H1 (cell line): ENCODE results near the gene ACSF3. TPM values are rescaled to one million over a fixed set of nuclear protein-coding genes. Genes with fewer than 3 reads are reported as not detected.

Source experiments
- CTCF ChIA-PET: fragments of 300-600 bp; sonication (Branson Sonifier 250); formaldehyde crosslinking; loops from one replicate; lab custom pipeline; 2021; ENCODE audit not compliant: partially characterized antibody; lab: Charles Lee
- POLR2A ChIA-PET: fragments of 300-600 bp; sonication (Branson Sonifier 250); formaldehyde crosslinking; loops from one replicate; lab custom pipeline; 2021; ENCODE audit warnings: inconsistent platforms; ENCODE audit not compliant: partially characterized antibody; lab: Charles Lee
- DNase-seq, 2 experiments: peaks; one replicate each; pipeline versions ENCODE4 v3.0.0 to v3.0.0-alpha.2; 2010 to 2022; ENCODE audit warnings: low spot score in 2 of 2, low read depth in 1 of 2, mixed read lengths in 1 of 2
- FAIRE-seq: peaks from 2 replicates; lab custom pipeline; 2011; peaks lifted over from hg19 to GRCh38; lab: Jason Lieb, UNC
- H2AFZ ChIP-seq: 2 replicates; pipeline ENCODE4 v1.8.1; 2012; ENCODE audit warnings: low read length, inconsistent platforms
- H2AK5ac ChIP-seq: 2 replicates; pipeline ENCODE4 v1.6.1; 2013; ENCODE audit warnings: low read depth, low read length
- H2BK120ac ChIP-seq: replicated peaks from 2 replicates; pipeline ENCODE3; 2013; ENCODE audit warnings: low read depth, low read length, inconsistent platforms
- H2BK12ac ChIP-seq: 2 replicates; pipeline ENCODE4 v1.6.1; 2013; ENCODE audit warnings: low read depth, low read length
- H2BK15ac ChIP-seq: 2 replicates; pipeline ENCODE4 v1.6.1; 2013; ENCODE audit warnings: low read length
- H2BK20ac ChIP-seq: 2 replicates; pipeline ENCODE4 v1.6.1; 2013; ENCODE audit warnings: low read length
- H2BK5ac ChIP-seq: 2 replicates; pipeline ENCODE4 v1.6.1; 2013; ENCODE audit warnings: low read depth, low read length
- H3K14ac ChIP-seq: 2 replicates; pipeline ENCODE4 v1.6.1; 2013; ENCODE audit warnings: inconsistent platforms; ENCODE audit not compliant: insufficient read length
- H3K18ac ChIP-seq: 2 replicates; pipeline ENCODE4 v1.6.1; 2013; ENCODE audit warnings: low read length; ENCODE audit errors: extremely low read depth
- H3K23ac ChIP-seq: 2 replicates; pipeline ENCODE4 v1.6.1; 2013; ENCODE audit warnings: inconsistent platforms; ENCODE audit not compliant: insufficient read length
- H3K23me2 ChIP-seq: 2 replicates; pipeline ENCODE4 v1.6.1; 2013; ENCODE audit warnings: low read depth, low read length
- H3K27ac ChIP-seq: 2 replicates; pipeline ENCODE4 v1.6.1; 2011; ENCODE audit warnings: low read depth, low read length, inconsistent platforms
- H3K27me3 ChIP-seq, 4 experiments: replicated peaks in 1 of 4; 1 replicate in 1 of 4; 2 replicates in 3 of 4; pipeline versions ENCODE4 v1.6.1 to v1.8.1; 2011 to 2013; ENCODE audit warnings: low read length in 3 of 4, mild to moderate bottlenecking in 3 of 4, inconsistent platforms in 2 of 4, mixed read lengths in 2 of 4, moderate library complexity in 1 of 4; ENCODE audit not compliant: control insufficient read depth in 3 of 4, insufficient read depth in 3 of 4; ENCODE audit errors: extremely low read depth in 1 of 4
- H3K36me3 ChIP-seq, 4 experiments: 2 replicates each; pipeline versions ENCODE4 v1.6.1 to v1.8.1; 2011 to 2013; ENCODE audit warnings: mild to moderate bottlenecking in 4 of 4, low read length in 3 of 4, moderate library complexity in 2 of 4, control low read depth in 1 of 4, inconsistent platforms in 1 of 4; ENCODE audit not compliant: insufficient read depth in 4 of 4, control insufficient read depth in 2 of 4
- H3K4ac ChIP-seq: replicated peaks from 2 replicates; pipeline ENCODE3; 2013; ENCODE audit warnings: low read length, low read depth, mixed read lengths, inconsistent platforms; ENCODE audit not compliant: insufficient read length
- H3K4me1 ChIP-seq, 4 experiments: replicated peaks in 1 of 4; 1 replicate in 1 of 4; 2 replicates in 3 of 4; pipeline versions ENCODE4 v1.6.1 to v1.8.1; 2011 to 2013; ENCODE audit warnings: low read length in 3 of 4, inconsistent platforms in 2 of 4, mixed read lengths in 1 of 4; ENCODE audit not compliant: insufficient read depth in 4 of 4, control insufficient read depth in 3 of 4
- H3K4me2 ChIP-seq, 2 experiments: 2 replicates each; pipeline versions ENCODE4 v1.6.1 to v1.8.1; 2011 to 2013; ENCODE audit warnings: low read depth in 2 of 2, low read length in 2 of 2, control low read depth in 1 of 2, inconsistent platforms in 1 of 2, mild to moderate bottlenecking in 1 of 2; ENCODE audit not compliant: insufficient read depth in 1 of 2
- H3K4me3 ChIP-seq, 4 experiments: fragments of 200-600, 300-600 bp in 1 of 4; sonication (generic), shearing (Covaris generic), sonication (Bioruptor Twin) in 1 of 4; 2 replicates each; pipeline versions ENCODE4 v1.5.1 to v1.8.1; 2011 to 2016; ENCODE audit warnings: low read length in 4 of 4, low read depth in 3 of 4, control low read depth in 2 of 4, inconsistent platforms in 2 of 4, mild to moderate bottlenecking in 2 of 4, mixed read lengths in 1 of 4, moderate library complexity in 1 of 4; ENCODE audit not compliant: insufficient read depth in 2 of 4; ENCODE audit errors: extremely low read depth in 1 of 4
- H3K56ac ChIP-seq: replicated peaks from 2 replicates; pipeline ENCODE3; 2013; ENCODE audit warnings: low read depth, mild to moderate bottlenecking, mixed read lengths, low read length, inconsistent platforms; ENCODE audit not compliant: insufficient read length
- H3K79me1 ChIP-seq: 2 replicates; pipeline ENCODE4 v1.6.1; 2013; ENCODE audit warnings: low read depth, low read length, control low read depth
- H3K79me2 ChIP-seq, 2 experiments: 2 replicates each; pipeline versions ENCODE4 v1.6.1 to v1.8.1; 2012 to 2013; ENCODE audit warnings: low read length in 2 of 2, mild to moderate bottlenecking in 2 of 2, inconsistent platforms in 1 of 2; ENCODE audit not compliant: insufficient read depth in 2 of 2, control insufficient read depth in 1 of 2
- H3K9ac ChIP-seq, 4 experiments: replicated peaks in 1 of 4; 1 replicate in 1 of 4; 2 replicates in 3 of 4; pipeline versions ENCODE4 v1.6.1 to v1.8.1; 2011 to 2013; ENCODE audit warnings: low read depth in 3 of 4, low read length in 3 of 4, control low read depth in 2 of 4, mild to moderate bottlenecking in 2 of 4, moderate library complexity in 2 of 4, inconsistent platforms in 1 of 4; ENCODE audit errors: extremely low read depth in 1 of 4
- H3K9me3 ChIP-seq, 2 experiments: 2 replicates each; pipeline versions ENCODE4 v1.6.1 to v1.8.1; 2012 to 2013; ENCODE audit warnings: mild to moderate bottlenecking in 2 of 2, moderate library complexity in 2 of 2, control low read depth in 1 of 2, inconsistent platforms in 1 of 2, low read depth in 1 of 2, low read length in 1 of 2, mixed read lengths in 1 of 2; ENCODE audit not compliant: insufficient read depth in 2 of 2
- H4K20me1 ChIP-seq, 2 experiments: replicated peaks in 1 of 2; 2 replicates each; pipeline versions ENCODE3 to v1.8.1; 2011 to 2013; ENCODE audit warnings: inconsistent platforms in 2 of 2, low read length in 2 of 2, mild to moderate bottlenecking in 1 of 2; ENCODE audit not compliant: insufficient read depth in 2 of 2, control insufficient read depth in 1 of 2
- H4K5ac ChIP-seq: 2 replicates; pipeline ENCODE4 v1.6.1; 2013; ENCODE audit warnings: low read length, low read depth, mixed read lengths, inconsistent platforms; ENCODE audit not compliant: insufficient read length
- H4K8ac ChIP-seq: 2 replicates; pipeline ENCODE4 v1.8.0; 2013; ENCODE audit warnings: mild to moderate bottlenecking, moderate library complexity, low read length, inconsistent platforms; ENCODE audit not compliant: insufficient read depth; ENCODE audit errors: extremely low read depth
- H4K91ac ChIP-seq: replicated peaks from 2 replicates; pipeline ENCODE3; 2013; ENCODE audit warnings: low read length, mixed read lengths, inconsistent platforms; ENCODE audit not compliant: insufficient read length
- BACH1 ChIP-seq: IDR thresholded peaks from 2 replicates; pipeline ENCODE4 v1.6.1; 2012; ENCODE audit warnings: low read length, improper control_type of control experiment
- CHD1 ChIP-seq: IDR thresholded peaks from 2 replicates; pipeline ENCODE4 v1.6.1; 2012; ENCODE audit warnings: low read depth, low read length, improper control_type of control experiment
- CTBP2 ChIP-seq: IDR thresholded peaks from 2 replicates; pipeline ENCODE4 v1.7.0; 2011; ENCODE audit warnings: borderline replicate concordance, mild to moderate bottlenecking, moderate library complexity, mixed read lengths, low read length; ENCODE audit not compliant: insufficient read depth, insufficient read length
- EGR1 ChIP-seq: IDR thresholded peaks from 2 replicates; pipeline ENCODE4 v1.6.1; 2011; ENCODE audit warnings: low read depth, low read length, borderline replicate concordance
- MAFK ChIP-seq: IDR thresholded peaks from 2 replicates; pipeline ENCODE4 v1.6.1; 2012; ENCODE audit warnings: low read depth, mild to moderate bottlenecking, improper control_type of control experiment, low read length
- NANOG ChIP-seq: IDR thresholded peaks from 2 replicates; pipeline ENCODE4 v1.6.1; 2011; ENCODE audit warnings: low read length, low read depth, mild to moderate bottlenecking, inconsistent platforms; ENCODE audit not compliant: insufficient read depth, poor library complexity, severe bottlenecking
- RBBP5 ChIP-seq: IDR thresholded peaks from 2 replicates; pipeline ENCODE4 v1.7.1; 2012; ENCODE audit warnings: low read depth, mild to moderate bottlenecking, inconsistent platforms, low read length, moderate library complexity, borderline replicate concordance
- RNF2 ChIP-seq: fragments of 200-900, 300-1000 bp; sonication (generic); IDR thresholded peaks from 2 replicates; pipeline ENCODE4 v1.7.1; 2016; ENCODE audit warnings: borderline replicate concordance, low read depth, mild to moderate bottlenecking, antibody characterized with exemption, low read length; ENCODE audit not compliant: poor library complexity, severe bottlenecking; ENCODE audit errors: missing control alignments
- SP1 ChIP-seq: IDR thresholded peaks from 2 replicates; pipeline ENCODE4 v1.6.1; 2011; ENCODE audit warnings: low read depth, low read length
- USF2 ChIP-seq: IDR thresholded peaks from 2 replicates; pipeline ENCODE4 v1.6.1; 2011; ENCODE audit warnings: low read length, improper control_type of control experiment
- WGBS, 2 experiments: shearing (Covaris generic) in 1 of 2; methylation state at CpG; one replicate each; pipeline versions ENCODE4 v1.1.6 to v1.1.7; 2013 to 2015; ENCODE audit warnings: low lambda C conversion rate in 2 of 2, mixed read lengths in 2 of 2, inconsistent platforms in 1 of 2, low coverage in 1 of 2, missing lambda C conversion rate in 1 of 2; ENCODE audit not compliant: insufficient replicate concordance in 2 of 2, insufficient coverage in 1 of 2, insufficient read length in 1 of 2; ENCODE audit errors: extremely low coverage in 1 of 2, missing lambda C conversion rate in 1 of 2; 5-methylcytosine and 5-hydroxymethylcytosine counted together
- polyA plus RNA-seq, 7 experiments: library from polyadenylated mRNA; depleted of rRNA in 3 of 7; stranded (reverse) in 5 of 7; unstranded in 2 of 7; fragments of >200 nt in 5 of 7; fragments of 200-250 nt in 2 of 7; gene quantifications; 1 replicate in 5 of 7; 2 replicates in 1 of 7; 4 replicates in 1 of 7; pipeline versions ENCODE4 v1.2.1 to v1.2.3, GENCODE V29; 2011 to 2013; ENCODE audit warnings: missing spikeins in 2 of 7, mixed read lengths in 2 of 7
- total RNA-seq: library from RNA; stranded (reverse); fragmentation: NEBNext Ultra II Directional; extraction: Animal tissue kit (Norgen Biotek cat#: 25700); gene quantifications from 2 replicates; pipeline ENCODE4 v1.2.1, GENCODE V29; 2021

Gene ACSF3
- total and polyA plus RNA-seq, 2 of the 8 experiments (the other 6 are each of a cell fraction or from before 2014, with no cell fraction given), result 15.6 to 22.9 TPM

GRCh38 chr16:89130448-89130847 is 36.8 kb downstream of the ACSF3 start:
- H2BK5ac ChIP-seq, result no peak overlapping the region
- H3K4me1 ChIP-seq, result no peaks in the 10 kb centered on the region
- H4K8ac ChIP-seq, result no peak overlapping the region
- no peak overlapping the region for H2AK5ac ChIP-seq
- no peak overlapping the region for H2BK15ac ChIP-seq
- POLR2A ChIA-PET, result no interaction called here
- no peak overlapping the region for H2AFZ ChIP-seq
- H3K9ac ChIP-seq, result no peak overlapping the region
- H3K4ac ChIP-seq, result no peak overlapping the region
- no peak for FAIRE-seq
- no peak overlapping the region for H3K4me3 ChIP-seq
- H4K5ac ChIP-seq, result no peak overlapping the region
- no peak overlapping the region for H3K27ac ChIP-seq
- no peak overlapping the region for H3K4me2 ChIP-seq
- H4K91ac ChIP-seq, result no peak overlapping the region
- no peak overlapping the region for H3K56ac ChIP-seq
- no peak overlapping the region for H3K23ac ChIP-seq
- peaks cover 0 to 13% (median 10%) of the 10 kb centered on the region in 4 experiments; a peak in 4 of 8 replicates for H3K36me3 ChIP-seq
- no peak overlapping the region for H2BK120ac ChIP-seq
- no peak for DNase-seq
- peaks cover 0 to 5% of the 10 kb centered on the region in 2 experiments for H4K20me1 ChIP-seq
- H2BK12ac ChIP-seq, result no peak overlapping the region
- no peak overlapping the region for H2BK20ac ChIP-seq
- H3K14ac ChIP-seq, result no peak overlapping the region
- H3K79me2 ChIP-seq, result no peaks in the 10 kb centered on the region
- no peaks in the 10 kb centered on the region; a peak in 1 of 4 replicates for H3K9me3 ChIP-seq
- WGBS, 2 experiments, result 88% methylated on average over 5 of the region's 5 CpGs; no CpG with 5 or more reads in 1 of the 2 experiments
- no peak overlapping the region for H3K18ac ChIP-seq
- TF ChIP-seq EGR1 (no peak), RNF2 (no peak), CHD1 (no peak), MAFK (no peak), USF2 (no peak), NANOG (no peak), BACH1 (no peak), CTBP2 (no peak), SP1 (no peak), RBBP5 (no peak)
- TF ChIP-seq, all 59 proteins: peak for 0
- Histone ChIP-seq H3K79me1 (no peaks in the 10 kb centered on the region), H3K23me2 (no peaks in the 10 kb centered on the region), H3K27me3 (no peaks in the 10 kb centered on the region)
- CTCF ChIA-PET, result interaction anchor here (1.5 kb wide), 1 partner anchor 37 kb away, joined by 4 read pairs; no protein-coding TSS in a partner anchor
